ENCODE data around the gene EPB41L3. TPM values are rescaled to one million over a fixed set of nuclear protein-coding genes. Genes with fewer than 3 reads are reported as not detected.

The EPB41L3 gene
- total and polyA plus RNA-seq, 2 experiments from 2014 or later: 8.0 to 11.7 TPM

GRCh38 chr18:5430131-5430530 lies 113.7 kb downstream of the EPB41L3 start:
- ATAC-seq (no peak), DNase-seq (ENCODE audit: low spot score) (no peak)
- H3K27ac Mint-ChIP-seq: no peak overlapping the region
- H3K79me2 ChIP-seq (replicated peaks; ENCODE audit: insufficient read depth): no peaks in the 10 kb centered on the region
- H3K4me3 ChIP-seq: no peak overlapping the region
- H3K9me3 Mint-ChIP-seq: no peaks in the 10 kb centered on the region
- no peaks in the 10 kb centered on the region for H3K36me3 Mint-ChIP-seq (ENCODE audit: low read depth)
- H3K36me3 ChIP-seq (ENCODE audit: insufficient read depth): no peaks in the 10 kb centered on the region
- no peaks in the 10 kb centered on the region; the same call in 2 of the 3 replicates for H3K4me1 Mint-ChIP-seq
- H3K27me3 ChIP-seq (ENCODE audit: insufficient read depth): no peaks in the 10 kb centered on the region
- H3K4me2 ChIP-seq: no peak overlapping the region
- no peaks in the 10 kb centered on the region for H3K4me1 ChIP-seq (ENCODE audit: insufficient read depth)
- no peaks in the 10 kb centered on the region for H4K20me1 ChIP-seq (replicated peaks; ENCODE audit: insufficient read depth)
- no peaks in the 10 kb centered on the region for H3K27me3 Mint-ChIP-seq (ENCODE audit: insufficient read depth, low read depth, poor library complexity)
- no peaks in the 10 kb centered on the region for H3F3A ChIP-seq (replicated peaks; ENCODE audit: low read depth)
- H3K4me3 Mint-ChIP-seq: no peak overlapping the region
- no peak overlapping the region for H2AFZ ChIP-seq
- no peak for TF ChIP-seq ZNF114 (CRISPR knock-in tag; IDR thresholded peaks at IDR 0.05)
- TF ChIP-seq NANOG (IDR thresholded peaks at IDR 0.05; ENCODE audit: borderline replicate concordance): no peak
- no peak for TF ChIP-seq ETS1 (IDR thresholded peaks at IDR 0.05)
- TF ChIP-seq, protein P1, sequence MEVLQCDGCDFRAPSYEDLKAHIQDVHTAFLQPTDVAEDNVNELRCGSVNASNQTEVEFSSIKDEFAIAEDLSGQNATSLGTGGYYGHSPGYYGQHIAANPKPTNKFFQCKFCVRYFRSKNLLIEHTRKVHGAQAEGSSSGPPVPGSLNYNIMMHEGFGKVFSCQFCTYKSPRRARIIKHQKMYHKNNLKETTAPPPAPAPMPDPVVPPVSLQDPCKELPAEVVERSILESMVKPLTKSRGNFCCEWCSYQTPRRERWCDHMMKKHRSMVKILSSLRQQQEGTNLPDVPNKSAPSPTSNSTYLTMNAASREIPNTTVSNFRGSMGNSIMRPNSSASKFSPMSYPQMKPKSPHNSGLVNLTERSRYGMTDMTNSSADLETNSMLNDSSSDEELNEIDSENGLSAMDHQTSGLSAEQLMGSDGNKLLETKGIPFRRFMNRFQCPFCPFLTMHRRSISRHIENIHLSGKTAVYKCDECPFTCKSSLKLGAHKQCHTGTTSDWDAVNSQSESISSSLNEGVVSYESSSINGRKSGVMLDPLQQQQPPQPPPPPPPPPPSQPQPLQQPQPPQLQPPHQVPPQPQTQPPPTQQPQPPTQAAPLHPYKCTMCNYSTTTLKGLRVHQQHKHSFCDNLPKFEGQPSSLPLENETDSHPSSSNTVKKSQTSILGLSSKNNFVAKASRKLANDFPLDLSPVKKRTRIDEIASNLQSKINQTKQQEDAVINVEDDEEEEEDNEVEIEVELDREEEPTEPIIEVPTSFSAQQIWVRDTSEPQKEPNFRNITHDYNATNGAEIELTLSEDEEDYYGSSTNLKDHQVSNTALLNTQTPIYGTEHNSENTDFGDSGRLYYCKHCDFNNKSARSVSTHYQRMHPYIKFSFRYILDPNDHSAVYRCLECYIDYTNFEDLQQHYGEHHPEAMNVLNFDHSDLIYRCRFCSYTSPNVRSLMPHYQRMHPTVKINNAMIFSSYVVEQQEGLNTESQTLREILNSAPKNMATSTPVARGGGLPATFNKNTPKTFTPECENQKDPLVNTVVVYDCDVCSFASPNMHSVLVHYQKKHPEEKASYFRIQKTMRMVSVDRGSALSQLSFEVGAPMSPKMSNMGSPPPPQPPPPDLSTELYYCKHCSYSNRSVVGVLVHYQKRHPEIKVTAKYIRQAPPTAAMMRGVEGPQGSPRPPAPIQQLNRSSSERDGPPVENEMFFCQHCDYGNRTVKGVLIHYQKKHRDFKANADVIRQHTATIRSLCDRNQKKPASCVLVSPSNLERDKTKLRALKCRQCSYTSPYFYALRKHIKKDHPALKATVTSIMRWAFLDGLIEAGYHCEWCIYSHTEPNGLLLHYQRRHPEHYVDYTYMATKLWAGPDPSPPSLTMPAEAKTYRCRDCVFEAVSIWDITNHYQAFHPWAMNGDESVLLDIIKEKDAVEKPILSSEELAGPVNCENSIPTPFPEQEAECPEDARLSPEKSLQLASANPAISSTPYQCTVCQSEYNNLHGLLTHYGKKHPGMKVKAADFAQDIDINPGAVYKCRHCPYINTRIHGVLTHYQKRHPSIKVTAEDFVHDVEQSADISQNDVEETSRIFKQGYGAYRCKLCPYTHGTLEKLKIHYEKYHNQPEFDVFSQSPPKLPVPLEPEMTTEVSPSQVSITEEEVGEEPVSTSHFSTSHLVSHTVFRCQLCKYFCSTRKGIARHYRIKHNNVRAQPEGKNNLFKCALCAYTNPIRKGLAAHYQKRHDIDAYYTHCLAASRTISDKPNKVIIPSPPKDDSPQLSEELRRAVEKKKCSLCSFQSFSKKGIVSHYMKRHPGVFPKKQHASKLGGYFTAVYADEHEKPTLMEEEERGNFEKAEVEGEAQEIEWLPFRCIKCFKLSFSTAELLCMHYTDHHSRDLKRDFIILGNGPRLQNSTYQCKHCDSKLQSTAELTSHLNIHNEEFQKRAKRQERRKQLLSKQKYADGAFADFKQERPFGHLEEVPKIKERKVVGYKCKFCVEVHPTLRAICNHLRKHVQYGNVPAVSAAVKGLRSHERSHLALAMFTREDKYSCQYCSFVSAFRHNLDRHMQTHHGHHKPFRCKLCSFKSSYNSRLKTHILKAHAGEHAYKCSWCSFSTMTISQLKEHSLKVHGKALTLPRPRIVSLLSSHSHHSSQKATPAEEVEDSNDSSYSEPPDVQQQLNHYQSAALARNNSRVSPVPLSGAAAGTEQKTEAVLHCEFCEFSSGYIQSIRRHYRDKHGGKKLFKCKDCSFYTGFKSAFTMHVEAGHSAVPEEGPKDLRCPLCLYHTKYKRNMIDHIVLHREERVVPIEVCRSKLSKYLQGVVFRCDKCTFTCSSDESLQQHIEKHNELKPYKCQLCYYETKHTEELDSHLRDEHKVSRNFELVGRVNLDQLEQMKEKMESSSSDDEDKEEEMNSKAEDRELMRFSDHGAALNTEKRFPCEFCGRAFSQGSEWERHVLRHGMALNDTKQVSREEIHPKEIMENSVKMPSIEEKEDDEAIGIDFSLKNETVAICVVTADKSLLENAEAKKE (CRISPR knock-in tag; IDR thresholded peaks at IDR 0.05): no peak
- TF ChIP-seq CREB1 (CRISPR knock-in tag; IDR thresholded peaks at IDR 0.05; ENCODE audit: low read depth): no peak
- no peak for TF ChIP-seq ZNF331 (CRISPR knock-in tag; IDR thresholded peaks at IDR 0.05; ENCODE audit: low read depth)
- TF ChIP-seq, protein P2, sequence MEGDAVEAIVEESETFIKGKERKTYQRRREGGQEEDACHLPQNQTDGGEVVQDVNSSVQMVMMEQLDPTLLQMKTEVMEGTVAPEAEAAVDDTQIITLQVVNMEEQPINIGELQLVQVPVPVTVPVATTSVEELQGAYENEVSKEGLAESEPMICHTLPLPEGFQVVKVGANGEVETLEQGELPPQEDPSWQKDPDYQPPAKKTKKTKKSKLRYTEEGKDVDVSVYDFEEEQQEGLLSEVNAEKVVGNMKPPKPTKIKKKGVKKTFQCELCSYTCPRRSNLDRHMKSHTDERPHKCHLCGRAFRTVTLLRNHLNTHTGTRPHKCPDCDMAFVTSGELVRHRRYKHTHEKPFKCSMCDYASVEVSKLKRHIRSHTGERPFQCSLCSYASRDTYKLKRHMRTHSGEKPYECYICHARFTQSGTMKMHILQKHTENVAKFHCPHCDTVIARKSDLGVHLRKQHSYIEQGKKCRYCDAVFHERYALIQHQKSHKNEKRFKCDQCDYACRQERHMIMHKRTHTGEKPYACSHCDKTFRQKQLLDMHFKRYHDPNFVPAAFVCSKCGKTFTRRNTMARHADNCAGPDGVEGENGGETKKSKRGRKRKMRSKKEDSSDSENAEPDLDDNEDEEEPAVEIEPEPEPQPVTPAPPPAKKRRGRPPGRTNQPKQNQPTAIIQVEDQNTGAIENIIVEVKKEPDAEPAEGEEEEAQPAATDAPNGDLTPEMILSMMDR (conservative IDR thresholded peaks at IDR 0.05; ENCODE audit: low read depth in 2 of 2): no peak
- no peak for TF ChIP-seq JUNB (IDR thresholded peaks at IDR 0.05; ENCODE audit: unreplicated experiment)
- H3K9me2 ChIP-seq (ENCODE audit: insufficient read depth): no peaks in the 10 kb centered on the region
- no peak overlapping the region for H3K27ac ChIP-seq (ENCODE audit: low read depth)
